ENCODE results near the gene TMEM127. TPM values are rescaled to one million over a fixed set of nuclear protein-coding genes. Genes with fewer than 3 reads are reported as not detected.
A peak's percentile ranks its signal among the peaks of the same experiment; 100 is the strongest.
"Not testable (repeated sequence)": the region's sequence is repeated elsewhere in the genome, so short reads cannot be mapped to it uniquely, and the experiment has no call there.

The TMEM127 gene
- total RNA-seq, 1 experiment from 2014 or later, result 25.5 TPM

GRCh38 chr2:96304606-96305005 lies 38.8 kb upstream of the TMEM127 start:
- BruUV-seq (replicated peaks), result no TSS peak
- H3K4me3 ChIP-seq (ENCODE audit: low read depth, low read length, poor library complexity, severe bottlenecking), result peak overlapping the region; percentile 94
- H3K4me1 ChIP-seq (ENCODE audit: insufficient read depth, low read length, poor library complexity, severe bottlenecking), result peaks cover 15% of the 10 kb centered on the region
- ChIA-PET POLR2A (ENCODE audit: low non-redundant PET) (interaction anchor here (0.6 kb wide), 3 partner anchors 8 to 59 kb away, joined by 3 read pairs; no protein-coding TSS in a partner anchor), CTCF (no interaction called here)
- no peak for DNase-seq (ENCODE audit: low spot score)
- intact Hi-C loops (cut with micrococcal nuclease; ENCODE audit: unreplicated experiment), result loop anchor here (1.0 kb wide), 1 partner anchor 38 kb away; the partner anchor contains the start of gene CIAO1
- H3K36me3 ChIP-seq (ENCODE audit: insufficient read depth, low read length, poor library complexity, severe bottlenecking), result peaks cover 47% of the 10 kb centered on the region
- no peaks in the 10 kb centered on the region for H3K27me3 ChIP-seq (replicated peaks; ENCODE audit: insufficient read depth, low read depth, low read length, poor library complexity)
- H3K27ac ChIP-seq (ENCODE audit: low read depth, low read length, poor library complexity, severe bottlenecking), result peak overlapping the region; percentile 90
- no peaks in the 10 kb centered on the region for H3K9me3 ChIP-seq (ENCODE audit: low read depth, low read length, poor library complexity, severe bottlenecking)
- TF ChIP-seq EZH2 (IDR thresholded peaks at IDR 0.05; ENCODE audit: borderline replicate concordance, low read depth, low read length, poor library complexity, severe bottlenecking) (no peak), CTCF (conservative IDR thresholded peaks at IDR 0.05; ENCODE audit: low read depth, low read length) (no peak)

- no peak for TF ChIP-seq EZH2 (IDR thresholded peaks at IDR 0.05; ENCODE audit: borderline replicate concordance, low read depth, low read length, poor library complexity, severe bottlenecking)
- no peak for TF ChIP-seq CTCF (conservative IDR thresholded peaks at IDR 0.05; ENCODE audit: low read depth, low read length)
- H3K4me3 ChIP-seq (ENCODE audit: low read depth, low read length, poor library complexity, severe bottlenecking), result no peak overlapping the region
- no peaks in the 10 kb centered on the region for H3K27me3 ChIP-seq (replicated peaks; ENCODE audit: insufficient read depth, low read depth, low read length, poor library complexity)
- H3K36me3 ChIP-seq (ENCODE audit: insufficient read depth, low read length, poor library complexity, severe bottlenecking), result peaks cover 75% of the 10 kb centered on the region
- no TSS peak for BruUV-seq (replicated peaks)
- peaks cover 15% of the 10 kb centered on the region for H3K4me1 ChIP-seq (ENCODE audit: insufficient read depth, low read length, poor library complexity, severe bottlenecking)
- intact Hi-C loops (cut with micrococcal nuclease; ENCODE audit: unreplicated experiment), result no loop called here
- H3K27ac ChIP-seq (ENCODE audit: low read depth, low read length, poor library complexity, severe bottlenecking), result no peak overlapping the region
- ChIA-PET CTCF (no interaction called here), POLR2A (ENCODE audit: low non-redundant PET) (interaction anchor here (0.6 kb wide), 1 partner anchor 38 kb away, joined by 9 read pairs; no protein-coding TSS in a partner anchor)
- no peaks in the 10 kb centered on the region for H3K9me3 ChIP-seq (ENCODE audit: low read depth, low read length, poor library complexity, severe bottlenecking)
- no peak for DNase-seq (ENCODE audit: low spot score)
Measured at GRCh38 chr2:96301865-96302264, 36.1 kb upstream of the TMEM127 start.

- intact Hi-C loops (cut with micrococcal nuclease; ENCODE audit: unreplicated experiment), result no loop called here
- no TSS peak for BruUV-seq (replicated peaks)
- Histone ChIP-seq H3K36me3 (ENCODE audit: insufficient read depth, low read length, poor library complexity, severe bottlenecking) (peaks cover 100% of the 10 kb centered on the region), H3K27ac (ENCODE audit: low read depth, low read length, poor library complexity, severe bottlenecking) (no peak overlapping the region), H3K27me3 (replicated peaks; ENCODE audit: insufficient read depth, low read depth, low read length, poor library complexity) (no peaks in the 10 kb centered on the region), H3K4me3 (ENCODE audit: low read depth, low read length, poor library complexity, severe bottlenecking) (no peak overlapping the region), H3K9me3 (ENCODE audit: low read depth, low read length, poor library complexity, severe bottlenecking) (no peaks in the 10 kb centered on the region), H3K4me1 (ENCODE audit: insufficient read depth, low read length, poor library complexity, severe bottlenecking) (no peaks in the 10 kb centered on the region)
- ChIA-PET POLR2A (ENCODE audit: low non-redundant PET) (interaction anchor here (0.7 kb wide), 1 partner anchor 8 kb away, joined by 3 read pairs; the partner anchor contains the start of gene SNRNP200), CTCF (no interaction called here)
- TF ChIP-seq CTCF (conservative IDR thresholded peaks at IDR 0.05; ENCODE audit: low read depth, low read length) (no peak), EZH2 (IDR thresholded peaks at IDR 0.05; ENCODE audit: borderline replicate concordance, low read depth, low read length, poor library complexity, severe bottlenecking) (no peak)
- DNase-seq (ENCODE audit: low spot score), result no peak
Measured at GRCh38 chr2:96296925-96297324, 31.1 kb upstream of the TMEM127 start.

- H3K27me3 ChIP-seq (replicated peaks; ENCODE audit: insufficient read depth, low read depth, low read length, poor library complexity); H3K4me1 ChIP-seq (ENCODE audit: insufficient read depth, low read length, poor library complexity, severe bottlenecking); BruUV-seq (replicated peaks); intact Hi-C loops (cut with micrococcal nuclease; ENCODE audit: unreplicated experiment); H3K9me3 ChIP-seq (ENCODE audit: low read depth, low read length, poor library complexity, severe bottlenecking); H3K4me3 ChIP-seq (ENCODE audit: low read depth, low read length, poor library complexity, severe bottlenecking); POLR2A ChIA-PET (ENCODE audit: low non-redundant PET); DNase-seq (ENCODE audit: low spot score); H3K27ac ChIP-seq (ENCODE audit: low read depth, low read length, poor library complexity, severe bottlenecking); CTCF ChIA-PET: not testable (repeated sequence)
- peaks cover 100% of the 10 kb centered on the region for H3K36me3 ChIP-seq (ENCODE audit: insufficient read depth, low read length, poor library complexity, severe bottlenecking)
Measured at GRCh38 chr2:96294271-96294670, 28.5 kb upstream of the TMEM127 start.
